H9 (cell line): Measurements from ENCODE around the gene GRIP1. TPM values are rescaled to one million over a fixed set of nuclear protein-coding genes. Genes with fewer than 3 reads are reported as not detected.

Experiments
- DNase-seq: peaks from one replicate; pipeline ENCODE4 v3.0.0-alpha.2; 2017
- H2AFZ ChIP-seq: one replicate; pipeline ENCODE4 v1.6.1; 2013; ENCODE audit warnings: mild to moderate bottlenecking, low read length, control low read depth, moderate library complexity
- H2AK5ac ChIP-seq: 2 replicates; pipeline ENCODE4 v1.6.1; 2013; ENCODE audit warnings: low read length, control low read depth, mixed read lengths; ENCODE audit not compliant: insufficient read length
- H2BK120ac ChIP-seq: one replicate; pipeline ENCODE4 v1.6.1; 2013; ENCODE audit warnings: low read depth, mild to moderate bottlenecking, low read length, control low read depth, inconsistent platforms; ENCODE audit not compliant: poor library complexity, severe bottlenecking
- H2BK12ac ChIP-seq: 2 replicates; pipeline ENCODE4 v1.6.1; 2013; ENCODE audit warnings: low read length, control low read depth, mixed read lengths, low read depth; ENCODE audit not compliant: insufficient read length
- H2BK15ac ChIP-seq: 2 replicates; pipeline ENCODE4 v1.6.1; 2013; ENCODE audit warnings: low read depth, low read length, control low read depth
- H2BK20ac ChIP-seq: one replicate; pipeline ENCODE4 v1.6.1; 2013; ENCODE audit warnings: low read depth, mild to moderate bottlenecking, low read length, control low read depth, inconsistent platforms; ENCODE audit not compliant: poor library complexity, severe bottlenecking
- H2BK5ac ChIP-seq: 2 replicates; pipeline ENCODE4 v1.6.1; 2013; ENCODE audit warnings: low read length, control low read depth, mixed read lengths; ENCODE audit not compliant: insufficient read length
- H3K14ac ChIP-seq: 2 replicates; pipeline ENCODE4 v1.6.1; 2013; ENCODE audit warnings: low read length, control low read depth; ENCODE audit not compliant: insufficient read depth
- H3K18ac ChIP-seq: 2 replicates; pipeline ENCODE4 v1.6.1; 2013; ENCODE audit warnings: low read depth, mild to moderate bottlenecking, mixed read lengths, low read length, control low read depth; ENCODE audit not compliant: insufficient read length
- H3K23ac ChIP-seq: 2 replicates; pipeline ENCODE4 v1.6.1; 2013; ENCODE audit warnings: low read length, control low read depth, mixed read lengths, low read depth; ENCODE audit not compliant: insufficient read length
- H3K23me2 ChIP-seq: 2 replicates; pipeline ENCODE4 v1.6.1; 2013; ENCODE audit warnings: low read depth, mild to moderate bottlenecking, mixed read lengths, low read length, control low read depth; ENCODE audit not compliant: insufficient read length, poor library complexity, severe bottlenecking
- H3K27ac ChIP-seq: 2 replicates; pipeline ENCODE4 v1.5.1; 2013; ENCODE audit warnings: low read length, control low read depth, mixed read lengths, low read depth; ENCODE audit not compliant: insufficient read length
- H3K27me3 ChIP-seq: 2 replicates; pipeline ENCODE4 v1.6.1; 2013; ENCODE audit warnings: low read length, control low read depth, inconsistent platforms; ENCODE audit not compliant: insufficient read depth
- H3K4ac ChIP-seq: 2 replicates; pipeline ENCODE4 v1.6.1; 2013; ENCODE audit warnings: low read depth, mild to moderate bottlenecking, control low read depth, inconsistent platforms, low read length, moderate library complexity
- H3K4me1 ChIP-seq: 2 replicates; pipeline ENCODE4 v1.6.1; 2013; ENCODE audit warnings: low read length, control low read depth, inconsistent platforms; ENCODE audit not compliant: insufficient read depth
- H3K4me2 ChIP-seq: 2 replicates; pipeline ENCODE4 v1.6.1; 2013; ENCODE audit warnings: low read length, control low read depth, mixed read lengths; ENCODE audit not compliant: insufficient read length, insufficient read depth
- H3K56ac ChIP-seq: 2 replicates; pipeline ENCODE4 v1.6.1; 2013; ENCODE audit warnings: low read depth, mild to moderate bottlenecking, mixed read lengths, low read length, control low read depth; ENCODE audit not compliant: insufficient read length
- H3K79me1 ChIP-seq: 2 replicates; pipeline ENCODE4 v1.6.1; 2013; ENCODE audit warnings: low read depth, mild to moderate bottlenecking, moderate library complexity, low read length, control low read depth, inconsistent platforms; ENCODE audit not compliant: insufficient read depth, poor library complexity, severe bottlenecking
- H3K79me2 ChIP-seq: 2 replicates; pipeline ENCODE4 v1.6.1; 2013; ENCODE audit warnings: low read length, control low read depth, inconsistent platforms; ENCODE audit not compliant: insufficient read depth
- H3K9ac ChIP-seq: 2 replicates; pipeline ENCODE4 v1.6.1; 2013; ENCODE audit warnings: low read length, control low read depth, mixed read lengths; ENCODE audit not compliant: insufficient read length; ENCODE audit errors: extremely low read depth
- H3K9me3 ChIP-seq: one replicate; pipeline ENCODE4 v1.6.1; 2013; ENCODE audit warnings: low read depth, low read length, inconsistent platforms; ENCODE audit not compliant: control insufficient read depth
- H3T11ph ChIP-seq: one replicate; pipeline ENCODE4 v1.6.1; 2013; ENCODE audit warnings: mild to moderate bottlenecking, low read length, control low read depth, inconsistent platforms
- H4K20me1 ChIP-seq: one replicate; pipeline ENCODE4 v1.6.1; 2013; ENCODE audit not compliant: control insufficient read depth, insufficient read length, insufficient read depth
- H4K5ac ChIP-seq: 2 replicates; pipeline ENCODE4 v1.6.1; 2013; ENCODE audit warnings: low read depth, mild to moderate bottlenecking, mixed read lengths, low read length, control low read depth; ENCODE audit not compliant: insufficient read length
- H4K8ac ChIP-seq: replicated peaks from 2 replicates; pipeline ENCODE4 v1.6.1; 2013; ENCODE audit warnings: low read length, control low read depth, mixed read lengths, low read depth; ENCODE audit not compliant: insufficient read length
- H4K91ac ChIP-seq: 2 replicates; pipeline ENCODE4 v1.6.1; 2013; ENCODE audit warnings: low read depth, mild to moderate bottlenecking, moderate library complexity, mixed read lengths, low read length, control low read depth; ENCODE audit not compliant: insufficient read length
- H3K27ac Mint-ChIP-seq, 3 experiments: 2 replicates in 2 of 3; 3 replicates in 1 of 3; pipeline ENCODE4 v1.8.0; 2020 to 2021; ENCODE audit warnings: mixed read lengths in 3 of 3, mild to moderate bottlenecking in 1 of 3, moderate library complexity in 1 of 3
- H3K27me3 Mint-ChIP-seq: 2 replicates; pipeline ENCODE4 v1.8.0; 2021; ENCODE audit warnings: low read depth, mild to moderate bottlenecking, moderate library complexity, mixed read lengths
- H3K36me3 Mint-ChIP-seq, 3 experiments: 2 replicates in 2 of 3; 3 replicates in 1 of 3; pipeline ENCODE4 v1.8.0; 2020 to 2021; ENCODE audit warnings: low read depth in 3 of 3, mixed read lengths in 3 of 3; ENCODE audit not compliant: insufficient read depth in 1 of 3
- H3K4me1 Mint-ChIP-seq, 2 experiments: 2 replicates each; pipeline ENCODE4 v1.8.0; 2020; ENCODE audit warnings: mixed read lengths in 2 of 2
- H3K4me3 Mint-ChIP-seq, 2 experiments: 2 replicates in 1 of 2; 3 replicates in 1 of 2; pipeline ENCODE4 v1.8.0; 2020 to 2021; ENCODE audit warnings: mild to moderate bottlenecking in 2 of 2, mixed read lengths in 2 of 2, moderate library complexity in 1 of 2
- H3K9me3 Mint-ChIP-seq, 2 experiments: 2 replicates in 1 of 2; 3 replicates in 1 of 2; pipeline ENCODE4 v1.8.0; 2020; ENCODE audit warnings: mild to moderate bottlenecking in 2 of 2, mixed read lengths in 2 of 2, moderate library complexity in 1 of 2
- CTCF ChIP-seq: fragments of 200-600 bp; sonication (generic); conservative IDR thresholded peaks from 3 replicates; pipeline ENCODE4 v1.8.0; 2021; ENCODE audit warnings: antibody characterized with exemption, mild to moderate bottlenecking
- WGBS: extraction: QIAGEN DNeasy Blood & Tissue Kit; methylation state at CpG from one replicate; pipeline ENCODE4 v1.1.7; 2013; ENCODE audit warnings: missing lambda C conversion rate, low lambda C conversion rate, mixed read lengths; ENCODE audit not compliant: insufficient read length; ENCODE audit errors: extremely low coverage; 5-methylcytosine and 5-hydroxymethylcytosine counted together
- total RNA-seq: library from RNA; stranded (reverse); gene quantifications from 2 replicates; pipeline ENCODE4 v1.2.1, GENCODE V29; 2021

GRIP1 gene
- total RNA-seq, 1 experiment from 2014 or later, result 19.5 TPM

GRCh38 chr12:66297923-66298322 lies 381.0 kb downstream of the GRIP1 start:
- Histone ChIP-seq H3K56ac (no peak overlapping the region), H3K18ac (no peak overlapping the region), H3K4me2 (no peak overlapping the region), H3K79me1 (no peaks in the 10 kb centered on the region), H4K5ac (no peak overlapping the region), H4K91ac (no peak overlapping the region), H2AK5ac (no peak overlapping the region), H2BK20ac (no peak overlapping the region), H2AFZ (no peak overlapping the region), H3K79me2 (no peaks in the 10 kb centered on the region), H2BK15ac (no peak overlapping the region), H2BK12ac (no peak overlapping the region), H2BK5ac (no peak overlapping the region), H3T11ph (no peak overlapping the region), H3K27ac (no peak overlapping the region), H4K8ac (no peak overlapping the region), H3K4me1 (no peaks in the 10 kb centered on the region), H4K20me1 (no peaks in the 10 kb centered on the region), H3K23ac (no peak overlapping the region), H3K27me3 (no peaks in the 10 kb centered on the region), H3K4ac (no peak overlapping the region), H3K9me3 (no peaks in the 10 kb centered on the region), H3K9ac (no peak overlapping the region), H2BK120ac (no peak overlapping the region), H3K14ac (no peak overlapping the region), H3K23me2 (peaks cover 10% of the 10 kb centered on the region)
- no peak for TF ChIP-seq CTCF
- H3K27me3 Mint-ChIP-seq, result peaks cover 17% of the 10 kb centered on the region
- no peak overlapping the region for H3K4me3 Mint-ChIP-seq
- no peaks in the 10 kb centered on the region for H3K9me3 Mint-ChIP-seq
- no CpG with 5 or more reads among the region's 3 CpGs for WGBS
- no peak overlapping the region for H3K27ac Mint-ChIP-seq
- H3K36me3 Mint-ChIP-seq, result no peaks in the 10 kb centered on the region
- peaks cover 5 to 7% of the 10 kb centered on the region in 2 experiments; a peak in 3 of 4 replicates for H3K4me1 Mint-ChIP-seq
- DNase-seq, result no peak
